Measurements from ENCODE around the gene FEZF1.
"Not testable (repeated sequence)": the region's sequence is repeated elsewhere in the genome, so short reads cannot be mapped to it uniquely, and the experiment has no call there.

Gene FEZF1

DNA sequence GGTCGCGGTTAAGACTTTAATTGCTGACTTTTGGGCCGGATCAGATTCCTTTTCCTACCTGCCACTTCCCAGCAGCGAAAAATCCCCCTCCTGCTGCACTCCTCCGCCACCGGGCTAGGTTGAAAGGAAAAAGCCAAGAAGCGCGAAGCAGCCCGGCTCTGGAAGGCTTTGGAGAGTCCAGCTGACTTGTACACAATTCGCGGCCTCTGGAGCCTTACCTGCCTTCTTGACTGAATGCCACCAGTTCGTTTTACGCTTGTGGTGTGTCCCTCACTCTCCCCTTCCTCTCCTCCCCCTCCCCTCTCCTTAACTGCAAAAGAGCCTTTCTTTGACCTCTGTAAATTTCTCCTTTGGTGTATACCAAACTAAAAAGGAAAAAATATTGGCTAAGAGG is 2.7 kb upstream of the FEZF1 start:
- no peak for DNase-seq (ENCODE audit: low read depth)

- DNase-seq (ENCODE audit: low read depth): no peak
These were observed 2.0 kb upstream of the FEZF1 start for GRCh38 chr7:122306320-122307227.

- DNase-seq (ENCODE audit: low read depth): no peak
These were observed 1.1 kb upstream of the FEZF1 start for GRCh38 chr7:122305475-122306319.

DNA sequence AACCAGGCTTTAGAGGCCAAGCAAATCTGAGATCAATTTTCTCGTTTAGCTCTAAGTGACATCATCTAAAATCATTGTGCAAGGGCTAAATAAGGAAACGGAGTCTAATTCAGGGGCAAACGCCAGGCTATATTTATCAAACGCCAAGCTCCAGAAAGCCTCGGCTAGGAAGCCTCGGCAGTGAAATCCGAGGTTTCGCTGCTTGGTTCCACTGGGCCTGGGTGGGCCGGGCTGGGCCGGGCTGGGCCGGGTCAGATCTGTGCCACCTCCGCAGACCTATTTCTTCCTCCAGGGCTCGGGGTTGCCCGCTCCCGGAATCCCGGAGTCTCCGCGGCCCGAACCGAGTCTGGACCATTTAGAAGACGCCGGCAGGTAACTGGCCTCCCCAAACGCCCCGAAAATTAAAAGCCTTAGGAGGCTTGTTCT is 459 bp upstream of the FEZF1 start:
- DNase-seq (ENCODE audit: low read depth): no peak

DNA sequence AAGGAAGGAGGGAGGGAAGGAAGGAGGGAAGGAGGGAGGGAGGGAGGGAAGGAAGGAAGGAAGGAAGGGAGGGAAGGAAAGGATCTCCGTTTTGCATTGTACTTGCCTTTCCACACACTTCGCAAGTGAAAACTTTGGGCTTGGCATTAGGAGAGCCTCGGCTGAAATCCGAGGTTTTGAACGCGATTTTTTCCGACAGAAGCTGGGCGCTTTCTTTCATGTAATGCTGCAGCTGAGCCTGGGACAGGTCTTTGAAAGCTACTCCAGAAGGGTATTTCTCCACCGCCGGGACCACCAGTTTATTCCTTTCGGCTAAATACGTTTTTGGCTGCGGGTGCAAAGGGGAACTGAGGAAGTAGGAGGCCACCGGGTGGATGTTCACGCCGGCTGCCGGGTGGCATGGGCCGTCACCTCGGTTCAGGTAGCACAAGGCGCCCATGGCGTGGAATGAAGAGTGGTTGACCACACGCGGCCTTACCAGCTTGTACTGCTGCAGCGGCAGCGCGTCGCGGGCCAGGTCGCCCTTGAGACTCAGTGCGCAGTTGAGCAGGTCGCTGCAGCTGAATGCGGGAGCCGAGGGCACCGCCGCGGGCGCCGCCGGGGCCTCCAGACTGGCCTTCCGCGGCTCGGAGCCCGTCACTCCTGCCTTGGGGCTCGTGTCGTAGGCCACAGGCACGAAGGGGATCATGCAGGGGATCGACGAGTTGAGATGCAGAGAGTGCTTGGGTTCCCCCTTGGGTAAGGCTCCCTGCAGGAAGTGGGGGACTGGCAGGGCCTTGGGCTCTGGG is 825 bp downstream of the FEZF1 start:
- no peak for DNase-seq (ENCODE audit: low read depth)

- no peak for DNase-seq (ENCODE audit: low read depth)
These were observed 1.6 kb downstream of the FEZF1 start for GRCh38 chr7:122302761-122303530.

GRCh38 chr7:122301858-122302760 is 2.4 kb downstream of the FEZF1 start:
- no peak for DNase-seq (ENCODE audit: low read depth)

GRCh38 chr7:122300956-122301833 is 3.4 kb downstream of the FEZF1 start:
- no peak for DNase-seq (ENCODE audit: low read depth)

GRCh38 chr7:122300211-122300932 is 4.2 kb downstream of the FEZF1 start:
- no peak for DNase-seq (ENCODE audit: low read depth)

- no peak for DNase-seq (ENCODE audit: low read depth)
These were observed 4.8 kb downstream of the FEZF1 start for GRCh38 chr7:122299624-122300210.

DNA sequence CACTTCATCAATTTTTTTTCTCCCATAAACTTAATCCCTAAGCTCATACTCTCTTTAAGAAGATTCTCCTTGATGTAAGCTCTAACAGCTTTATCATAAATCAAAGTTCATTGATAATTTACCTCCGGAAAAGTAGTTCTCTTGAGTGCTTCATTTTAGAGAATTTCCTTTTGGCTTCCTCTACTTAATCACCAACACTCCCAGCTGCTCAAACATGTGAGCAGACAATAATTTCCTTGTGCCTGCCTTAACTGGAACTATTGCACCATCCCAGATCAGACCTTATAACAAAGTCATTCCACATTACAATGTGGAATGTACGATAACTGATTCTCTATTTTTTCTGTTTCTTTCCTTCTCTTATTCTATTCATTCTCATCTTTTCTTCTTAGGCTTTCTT is 5.9 kb downstream of the FEZF1 start:
- DNase-seq (ENCODE audit: low read depth): no peak

DNA sequence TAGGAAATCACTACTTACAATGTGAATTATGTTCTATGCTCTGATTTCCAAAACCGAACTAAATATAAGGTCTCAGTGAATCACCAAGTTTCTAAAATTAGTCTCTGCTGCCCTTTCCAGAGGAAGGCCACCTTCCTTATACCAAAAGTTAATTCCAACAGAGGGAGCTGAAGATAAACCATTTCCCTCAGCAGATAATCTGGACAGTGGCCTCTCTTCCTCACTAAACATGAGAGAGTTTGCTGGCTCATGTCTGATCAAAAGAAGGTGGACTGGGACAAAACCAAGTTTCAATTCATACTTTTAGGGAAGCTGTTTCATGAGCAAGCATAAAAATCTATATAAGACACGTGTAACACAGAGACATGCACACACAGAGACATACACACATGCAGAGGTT is 6.4 kb downstream of the FEZF1 start:
- DNase-seq (ENCODE audit: low read depth): no peak

DNA sequence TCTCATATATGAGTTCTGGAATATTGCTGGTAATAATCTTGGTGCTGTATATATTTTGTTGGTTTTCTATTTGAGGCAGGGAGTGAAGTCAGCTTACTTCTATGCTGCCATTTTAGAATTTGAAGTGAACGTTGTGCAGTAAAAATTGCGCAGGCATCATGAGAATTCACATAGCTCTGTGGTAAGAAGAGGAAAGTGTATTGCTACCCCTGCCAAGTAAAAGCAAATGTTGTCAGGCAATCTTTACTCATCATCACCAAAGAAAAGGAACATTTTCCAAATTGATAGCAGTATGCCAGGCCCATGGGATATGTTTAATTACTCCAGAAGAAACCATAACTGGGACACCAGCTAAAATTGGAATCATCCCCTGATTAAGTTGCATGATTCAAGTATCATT is 13.4 kb downstream of the FEZF1 start:
- no peak for DNase-seq (ENCODE audit: low read depth)

DNA sequence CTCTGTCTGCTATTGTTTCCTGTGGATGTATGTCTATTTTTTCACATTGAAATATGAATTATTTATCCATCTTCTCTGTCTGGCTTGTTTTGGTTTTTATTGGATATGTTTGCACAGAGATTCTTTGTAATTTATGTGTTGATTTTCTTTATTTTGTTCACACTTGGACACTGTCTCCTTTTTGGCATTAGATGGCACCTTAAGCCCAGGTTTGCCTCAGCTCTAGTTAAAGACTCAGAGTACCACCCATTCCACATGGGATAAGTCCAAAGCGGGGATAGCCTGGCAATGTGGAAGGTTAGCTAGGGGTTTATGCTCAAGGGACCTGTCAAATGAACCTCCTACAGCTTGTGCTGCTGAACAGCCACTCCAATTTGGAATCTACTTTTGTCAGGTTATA is 14.1 kb downstream of the FEZF1 start:
- no peak for DNase-seq (ENCODE audit: low read depth)

DNA sequence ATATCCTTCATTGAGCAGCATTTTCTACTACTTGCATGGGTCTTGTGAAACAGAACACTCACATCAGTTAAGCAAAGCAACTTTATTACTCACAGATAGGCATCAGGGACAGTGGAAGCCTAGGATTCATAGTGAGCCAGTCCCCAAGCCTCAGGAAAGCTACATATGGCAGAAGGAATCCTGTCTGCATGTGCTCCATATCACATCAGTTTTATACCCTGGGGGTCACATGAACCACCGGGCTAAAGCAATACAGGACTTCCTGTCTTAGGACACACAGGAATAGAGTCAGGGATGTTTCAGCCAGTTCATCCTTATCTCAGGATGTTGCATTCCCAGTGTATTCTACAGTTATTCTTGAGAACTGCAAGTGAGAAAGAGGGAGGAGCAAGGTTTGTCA is 15.1 kb downstream of the FEZF1 start:
- DNase-seq (ENCODE audit: low read depth): no peak

DNA sequence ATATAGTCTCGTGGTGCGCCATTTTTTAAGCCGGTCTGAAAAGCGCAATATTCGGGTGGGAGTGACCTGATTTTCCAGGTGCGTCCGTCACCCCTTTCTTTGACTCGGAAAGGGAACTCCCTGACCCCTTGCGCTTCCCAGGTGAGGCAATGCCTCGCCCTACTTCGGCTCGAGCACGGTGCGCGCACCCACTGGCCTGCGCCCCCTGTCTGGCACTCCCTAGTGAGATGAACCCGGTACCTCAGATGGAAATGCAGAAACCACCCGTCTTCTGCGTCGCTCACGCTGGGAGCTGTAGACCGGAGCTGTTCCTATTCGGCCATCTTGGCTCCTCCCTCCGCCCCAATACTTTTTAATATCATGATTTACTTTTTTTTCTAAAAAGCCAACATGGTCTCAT is 19.9 kb downstream of the FEZF1 start:
- not testable (repeated sequence) for DNase-seq (ENCODE audit: low read depth)

GRCh38 chr7:122273117-122273516 is 31.4 kb downstream of the FEZF1 start:
- DNase-seq (ENCODE audit: low read depth): no peak

DNA sequence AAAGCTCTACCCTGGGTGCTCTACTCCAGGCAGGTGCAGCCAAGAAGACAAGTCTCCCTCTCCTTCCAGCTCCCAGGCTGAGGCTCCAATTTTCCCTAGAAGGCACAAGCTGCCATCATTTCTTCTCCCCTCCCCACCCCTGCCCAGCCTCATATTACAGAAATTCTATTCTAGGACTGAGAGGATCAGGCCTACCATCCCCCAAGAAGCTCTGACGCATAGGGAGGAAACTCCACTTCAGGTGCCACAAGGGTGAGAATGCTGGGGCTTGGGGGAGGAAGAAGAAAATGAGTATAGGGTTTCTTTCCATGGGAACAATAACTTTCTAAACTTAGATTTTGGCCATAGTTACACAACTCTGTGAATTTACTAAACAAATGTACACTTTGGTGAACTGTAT is 35.3 kb downstream of the FEZF1 start:
- DNase-seq (ENCODE audit: low read depth): no peak
